ENCODE data around the gene SLC29A2. TPM values are rescaled to one million over a fixed set of nuclear protein-coding genes. Genes with fewer than 3 reads are reported as not detected.

Gene SLC29A2
- total and polyA plus RNA-seq, 2 donors (not counting 3 experiments of a cell fraction or from before 2014, with no cell fraction given): 2.4 to 5.2 TPM

- dilution Hi-C loops (cut with MboI; ENCODE audit: extremely low pct_ligation_motif_present, low sequenced_read_pairs): no loop called here
- POLR2A ChIA-PET: no interaction called here
Observed at GRCh38 chr11:66341502-66342126, 29.9 kb downstream of the SLC29A2 start.

GRCh38 chr11:66340596-66341501 is 30.7 kb downstream of the SLC29A2 start:
- H2AFZ ChIP-seq (ENCODE audit: low read depth, low read length): no peak overlapping the region
- FAIRE-seq: no peak

More at GRCh38 chr11:66341502-66342126, 29.9 kb downstream of the SLC29A2 start:
- intact Hi-C loops (cut with micrococcal nuclease): no loop called here
- no peak for DNase-seq (ENCODE audit: low read depth, low spot score)
- Histone ChIP-seq H3K9me3 (replicated peaks; ENCODE audit: control insufficient read depth, insufficient read depth, low read length) (no peaks in the 10 kb centered on the region), H3K4me2 (ENCODE audit: insufficient read depth, low read length) (no peak overlapping the region), H2AFZ (ENCODE audit: low read depth, low read length) (no peak overlapping the region), H3K79me2 (ENCODE audit: control insufficient read depth, insufficient read depth, low read length) (peaks cover 19% of the 10 kb centered on the region), H3K4me3 (replicated peaks in 1 of 3; ENCODE audit: insufficient read depth in 1 of 3, low read depth in 1 of 3, low read length in 3 of 3) (no peak overlapping the region), H3K36me3 (ENCODE audit: control insufficient read depth in 2 of 2, extremely low read depth in 1 of 2, insufficient read depth in 2 of 2, low read length in 2 of 2) (peaks cover 0 to 23% of the 10 kb centered on the region in 2 experiments), H3K27me3 (ENCODE audit: control insufficient read depth in 2 of 2, insufficient read depth in 2 of 2, low read length in 2 of 2) (no peaks in the 10 kb centered on the region), H4K20me1 (replicated peaks; ENCODE audit: control insufficient read depth, extremely low read depth, insufficient read depth, low read length) (no peaks in the 10 kb centered on the region), H3K9me1 (replicated peaks; ENCODE audit: control insufficient read depth, extremely low read depth, insufficient read depth, low read length) (no peaks in the 10 kb centered on the region), H3K27ac (ENCODE audit: insufficient read depth, low read depth, low read length) (no peak overlapping the region), H3K4me1 (ENCODE audit: control insufficient read depth, extremely low read depth, insufficient read depth, low read length) (peaks cover 22% of the 10 kb centered on the region), H3K9ac (replicated peaks; ENCODE audit: extremely low read depth, insufficient read depth, low read length) (no peak overlapping the region)
- FAIRE-seq: no peak
- BruUV-seq (replicated peaks): no TSS peak
- TF ChIP-seq MAX (IDR thresholded peaks at IDR 0.05; ENCODE audit: insufficient read depth, insufficient read length) (no peak), FOS (IDR thresholded peaks at IDR 0.05; ENCODE audit: borderline replicate concordance, insufficient read depth, low read length) (no peak)
- CTCF ChIA-PET: no interaction called here

More at GRCh38 chr11:66340596-66341501, 30.7 kb downstream of the SLC29A2 start:
- Histone ChIP-seq H3K79me2 (ENCODE audit: control insufficient read depth, insufficient read depth, low read length) (peaks cover 19% of the 10 kb centered on the region), H3K27ac (ENCODE audit: insufficient read depth, low read depth, low read length) (no peak overlapping the region), H4K20me1 (replicated peaks; ENCODE audit: control insufficient read depth, extremely low read depth, insufficient read depth, low read length) (no peaks in the 10 kb centered on the region), H3K27me3 (ENCODE audit: control insufficient read depth in 2 of 2, insufficient read depth in 2 of 2, low read length in 2 of 2) (no peaks in the 10 kb centered on the region), H3K9ac (replicated peaks; ENCODE audit: extremely low read depth, insufficient read depth, low read length) (no peak overlapping the region), H3K4me1 (ENCODE audit: control insufficient read depth, extremely low read depth, insufficient read depth, low read length) (peaks cover 25% of the 10 kb centered on the region), H3K9me1 (replicated peaks; ENCODE audit: control insufficient read depth, extremely low read depth, insufficient read depth, low read length) (no peaks in the 10 kb centered on the region), H3K4me3 (replicated peaks in 1 of 3; ENCODE audit: insufficient read depth in 1 of 3, low read depth in 1 of 3, low read length in 3 of 3) (no peak overlapping the region), H3K4me2 (ENCODE audit: insufficient read depth, low read length) (no peak overlapping the region), H3K36me3 (ENCODE audit: control insufficient read depth in 2 of 2, extremely low read depth in 1 of 2, insufficient read depth in 2 of 2, low read length in 2 of 2) (peaks cover 0 to 23% of the 10 kb centered on the region in 2 experiments), H3K9me3 (replicated peaks; ENCODE audit: control insufficient read depth, insufficient read depth, low read length) (no peaks in the 10 kb centered on the region)
- no TSS peak for BruUV-seq (replicated peaks)
- TF ChIP-seq MYC (IDR thresholded peaks at IDR 0.05; ENCODE audit: low read depth, low read length): no peak
- POLR2A ChIA-PET: no interaction called here
- dilution Hi-C loops (cut with MboI; ENCODE audit: extremely low pct_ligation_motif_present, low sequenced_read_pairs): no loop called here
- intact Hi-C loops (cut with micrococcal nuclease): no loop called here
- CTCF ChIA-PET: no interaction called here
- no peak for DNase-seq (ENCODE audit: low read depth, low spot score)
